ENCODE data around the gene LCE2A. TPM values are rescaled to one million over a fixed set of nuclear protein-coding genes. Genes with fewer than 3 reads are reported as not detected.

Gene LCE2A
- total RNA-seq, 5 donors from 2014 or later (not counting 1 experiment from before 2014, with no cell fraction given) = not detected

DNA sequence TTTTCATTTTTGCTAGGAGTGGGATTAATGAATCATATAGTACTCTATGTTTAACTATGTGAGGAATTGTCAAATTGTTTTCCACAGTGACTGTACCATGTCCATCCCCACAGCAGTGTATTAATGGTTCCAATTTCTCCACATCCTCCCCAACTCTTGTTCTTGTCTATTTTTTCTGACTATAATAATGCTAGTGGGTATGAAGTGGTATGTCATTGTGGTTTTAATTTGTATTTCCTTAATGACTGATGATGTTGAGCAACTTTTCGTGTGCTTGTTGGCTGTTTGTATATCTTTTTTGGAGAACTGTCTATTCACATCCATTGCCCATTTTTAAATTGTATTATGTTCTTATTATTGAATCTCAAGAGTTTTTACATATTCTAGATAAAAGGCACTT is 49.7 kb downstream of the LCE2A start:
- ATAC-seq (replicated peaks in 1 of 4) (no peak), DNase-seq (no peak)
- Histone ChIP-seq H3K36me3 (ENCODE audit: control insufficient read depth in 2 of 2, extremely low read depth in 1 of 2, insufficient read depth in 1 of 2, low read length in 1 of 2) (no peaks in the 10 kb centered on the region), H3K27ac (ENCODE audit: low read length) (no peak overlapping the region), H3K4me3 (ENCODE audit: control insufficient read depth in 1 of 2, extremely low read depth in 1 of 2, low read length in 1 of 2) (no peak overlapping the region), H3K9me3 (no peaks in the 10 kb centered on the region), H3K27me3 (replicated peaks in 1 of 2; ENCODE audit: control insufficient read depth in 2 of 2, extremely low read depth in 1 of 2, insufficient read depth in 2 of 2, low read length in 1 of 2) (peaks cover 4 to 9% of the 10 kb centered on the region in 2 experiments), H3K4me1 (ENCODE audit: control insufficient read depth in 1 of 2, extremely low read depth in 1 of 2, insufficient read depth in 2 of 2, low read length in 2 of 2) (no peaks in the 10 kb centered on the region)
- ChIA-PET POLR2A (no interaction called here), CTCF (no interaction called here)
- Mint-ChIP-seq H3K36me3 (no peaks in the 10 kb centered on the region), H3K9me3 (no peaks in the 10 kb centered on the region), H3K27ac (no peak overlapping the region), H3K4me3 (no peak overlapping the region), H3K27me3 (peaks cover 36 to 37% of the 10 kb centered on the region in 2 donors), H3K4me1 (no peaks in the 10 kb centered on the region)
- no CpG with 5 or more reads among the region's 1 CpG for WGBS (ENCODE audit: insufficient coverage)

Other genes with a start within 250 kb of the LCE2A start
- not detected for gene LCE5A, start 187.5 kb upstream of the LCE2A start, total RNA-seq
- not detected for gene CRCT1, start 183.9 kb upstream of the LCE2A start, total RNA-seq
- not detected for gene LCE3E, start 131.6 kb upstream of the LCE2A start, total RNA-seq
- not detected for gene LCE3D, start 117.8 kb upstream of the LCE2A start, total RNA-seq
- gene LCE3C, start 98.1 kb upstream of the LCE2A start, total RNA-seq = not detected
- gene LCE3B, start 84.5 kb upstream of the LCE2A start, total RNA-seq = not detected
- gene LCE3A, start 75.2 kb upstream of the LCE2A start, total RNA-seq = not detected
- gene LCE2D, start 35.0 kb upstream of the LCE2A start, total RNA-seq = not detected
- gene LCE2C, start 23.1 kb upstream of the LCE2A start, total RNA-seq = not detected
- gene LCE2B, start 12.2 kb upstream of the LCE2A start, total RNA-seq = not detected
- gene LCE4A, start 9.8 kb downstream of the LCE2A start, total RNA-seq = not detected
- gene KPRP, start 59.7 kb downstream of the LCE2A start, total RNA-seq = not detected
- not detected for gene LCE1F, start 76.8 kb downstream of the LCE2A start, total RNA-seq
- not detected for gene LCE1E, start 87.9 kb downstream of the LCE2A start, total RNA-seq
- not detected for gene LCE1D, start 98.4 kb downstream of the LCE2A start, total RNA-seq
- gene LCE1C, start 108.3 kb downstream of the LCE2A start, total RNA-seq = not detected
- not detected for gene LCE1B, start 113.6 kb downstream of the LCE2A start, total RNA-seq
- not detected for gene LCE1A, start 129.1 kb downstream of the LCE2A start, total RNA-seq
- not detected for gene LCE6A, start 144.5 kb downstream of the LCE2A start, total RNA-seq
- not detected for gene LCE7A, start 161.7 kb downstream of the LCE2A start, total RNA-seq
- not detected for gene SMCP, start 180.0 kb downstream of the LCE2A start, total RNA-seq
- not detected for gene IVL, start 210.2 kb downstream of the LCE2A start, total RNA-seq
- gene SPRR5, start 248.9 kb downstream of the LCE2A start, total RNA-seq = not detected

Measured in T-cell (primary cell).